Brain microvascular endothelial cell (primary cell): ENCODE results near the gene MYMK.

Experiments
- DNase-seq: peaks from one replicate; pipeline ENCODE4 v3.0.0-alpha.2; 2020
- H3K27ac ChIP-seq: fragments of 250-450 bp; sonication (Bioruptor Pico); 2 replicates; pipeline ENCODE4 v1.5.1; 2020; ENCODE audit warnings: mild to moderate bottlenecking, moderate library complexity
- H3K27me3 ChIP-seq: fragments of 250-450 bp; sonication (Bioruptor Pico); replicated peaks from 2 replicates; pipeline ENCODE4 v1.5.1; 2020; ENCODE audit warnings: mild to moderate bottlenecking
- H3K36me3 ChIP-seq: fragments of 250-450 bp; sonication (Bioruptor Pico); replicated peaks from 2 replicates; pipeline ENCODE4 v1.5.1; 2020; ENCODE audit warnings: mild to moderate bottlenecking
- H3K4me3 ChIP-seq: 2 replicates; pipeline ENCODE4 v1.5.1; 2011; ENCODE audit warnings: low read depth, mild to moderate bottlenecking, control low read depth, low read length, moderate library complexity
- in situ Hi-C: cut with HindIII; loops from 2 replicates; pipeline ENCODE4 v1.10.0; 2017; ENCODE audit warnings: low sequenced_read_pairs, low pct_ligation_motif_present
- TF ChIP-seq, protein P1 (sequence below): IDR thresholded peaks from 2 replicates; pipeline ENCODE4 v1.5.1; 2011; ENCODE audit warnings: low read depth, mild to moderate bottlenecking, moderate library complexity, low read length, control low read depth, inconsistent platforms; ENCODE audit errors: missing control alignments

Gene MYMK

DNA sequence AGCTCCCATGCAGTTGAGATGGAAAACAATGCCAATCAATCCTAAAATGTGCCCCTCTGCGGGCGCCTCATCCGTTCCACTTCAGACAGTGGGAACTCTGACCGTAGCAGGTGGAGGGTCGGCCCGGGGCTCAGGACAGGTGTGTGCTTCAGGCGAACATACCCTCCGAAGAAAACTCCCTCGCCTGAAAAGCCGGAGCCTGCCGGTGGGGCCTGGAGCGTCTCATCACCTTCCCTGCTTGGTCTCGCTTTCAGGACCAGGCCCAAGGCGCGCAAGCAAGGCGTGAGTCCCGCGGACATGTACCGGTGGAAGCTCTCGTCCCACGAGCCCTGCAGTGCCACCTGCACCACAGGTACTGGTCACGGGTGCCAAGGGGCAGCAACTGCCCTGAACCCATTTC is 36.2 kb upstream of the MYMK start:
- no peaks in the 10 kb centered on the region for H3K36me3 ChIP-seq
- H3K27me3 ChIP-seq = peaks cover 4% of the 10 kb centered on the region
- H3K4me3 ChIP-seq = no peak overlapping the region
- TF ChIP-seq, protein P1, sequence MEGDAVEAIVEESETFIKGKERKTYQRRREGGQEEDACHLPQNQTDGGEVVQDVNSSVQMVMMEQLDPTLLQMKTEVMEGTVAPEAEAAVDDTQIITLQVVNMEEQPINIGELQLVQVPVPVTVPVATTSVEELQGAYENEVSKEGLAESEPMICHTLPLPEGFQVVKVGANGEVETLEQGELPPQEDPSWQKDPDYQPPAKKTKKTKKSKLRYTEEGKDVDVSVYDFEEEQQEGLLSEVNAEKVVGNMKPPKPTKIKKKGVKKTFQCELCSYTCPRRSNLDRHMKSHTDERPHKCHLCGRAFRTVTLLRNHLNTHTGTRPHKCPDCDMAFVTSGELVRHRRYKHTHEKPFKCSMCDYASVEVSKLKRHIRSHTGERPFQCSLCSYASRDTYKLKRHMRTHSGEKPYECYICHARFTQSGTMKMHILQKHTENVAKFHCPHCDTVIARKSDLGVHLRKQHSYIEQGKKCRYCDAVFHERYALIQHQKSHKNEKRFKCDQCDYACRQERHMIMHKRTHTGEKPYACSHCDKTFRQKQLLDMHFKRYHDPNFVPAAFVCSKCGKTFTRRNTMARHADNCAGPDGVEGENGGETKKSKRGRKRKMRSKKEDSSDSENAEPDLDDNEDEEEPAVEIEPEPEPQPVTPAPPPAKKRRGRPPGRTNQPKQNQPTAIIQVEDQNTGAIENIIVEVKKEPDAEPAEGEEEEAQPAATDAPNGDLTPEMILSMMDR = no peak
- no peak for DNase-seq
- in situ Hi-C loops = no loop called here
- H3K27ac ChIP-seq = no peak overlapping the region

DNA sequence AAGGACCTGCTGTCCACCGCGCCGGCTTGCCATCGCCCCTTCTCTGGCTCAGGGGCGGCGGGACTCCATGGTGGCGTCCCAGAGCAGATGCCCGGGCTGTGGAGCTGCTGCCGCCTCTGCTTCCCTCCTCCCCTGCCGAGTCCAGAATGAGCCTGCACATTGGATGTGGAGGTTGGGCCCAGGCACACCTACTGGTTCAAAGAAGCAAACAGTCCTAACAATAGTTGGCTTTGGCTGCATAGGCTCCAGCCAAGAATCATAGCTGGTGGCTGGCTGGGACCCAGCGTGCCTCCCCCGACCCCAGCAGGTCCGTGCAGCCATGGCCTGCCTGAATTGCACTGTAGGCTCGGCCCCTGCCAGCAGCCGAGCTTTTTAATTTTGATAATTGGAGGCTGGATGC is 35.6 kb upstream of the MYMK start:
- in situ Hi-C loops = no loop called here
- TF ChIP-seq, protein P1 = no peak

DNA sequence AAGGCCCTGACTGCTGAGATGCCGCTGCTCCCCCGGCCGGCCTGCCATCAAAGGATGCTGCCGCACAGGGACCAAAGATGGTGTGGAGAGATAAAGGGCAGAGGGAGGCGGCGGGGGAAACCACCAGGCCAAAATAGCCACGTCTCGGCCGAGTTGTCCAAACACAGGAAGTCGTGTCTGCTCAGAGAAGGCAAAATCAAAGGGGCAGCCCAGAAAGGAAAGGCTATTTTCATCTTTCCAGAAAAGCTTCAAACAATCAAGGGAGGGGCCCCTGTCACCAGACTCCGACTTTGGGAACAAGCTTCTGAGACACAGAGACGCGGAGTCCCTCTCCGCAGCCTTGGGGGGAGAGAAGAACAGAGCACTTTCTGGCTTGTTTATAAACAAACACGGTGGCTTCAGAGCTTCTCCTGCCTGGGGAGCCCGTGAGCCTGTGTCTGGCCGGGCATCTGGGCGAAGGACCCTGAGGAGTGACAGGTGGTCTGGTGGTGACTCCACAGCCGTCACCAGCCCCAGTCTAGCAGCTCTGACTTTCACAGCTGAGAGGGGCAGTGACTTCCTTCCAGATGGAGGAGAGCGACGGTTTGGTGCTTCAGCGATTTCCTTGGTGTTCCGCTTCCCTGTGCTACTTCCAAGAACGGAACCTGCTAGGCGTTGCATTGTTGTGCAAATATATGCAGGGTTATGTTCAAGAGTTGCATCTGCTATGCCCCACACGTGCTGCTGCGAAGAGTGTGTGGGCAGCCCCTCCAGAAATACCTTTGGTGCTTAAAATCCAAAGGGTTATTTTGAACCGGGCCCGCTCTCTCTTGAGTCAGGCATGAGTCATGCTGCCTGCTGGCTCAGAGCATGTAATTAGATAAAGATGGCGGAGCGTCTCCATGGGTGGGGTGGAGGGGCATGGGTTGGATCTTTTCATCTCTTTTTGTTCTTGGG is 33.7 kb upstream of the MYMK start:
- no peaks in the 10 kb centered on the region for H3K36me3 ChIP-seq
- TF ChIP-seq, protein P1 = no peak
- no peak overlapping the region for H3K4me3 ChIP-seq
- in situ Hi-C loops = no loop called here
- peak; percentile 79 for DNase-seq
- H3K27me3 ChIP-seq = peaks cover 2% of the 10 kb centered on the region
- no peak overlapping the region for H3K27ac ChIP-seq

More for the DNA sequence above, 35.6 kb upstream of the MYMK start:
- no peak overlapping the region for H3K4me3 ChIP-seq
- peaks cover 4% of the 10 kb centered on the region for H3K27me3 ChIP-seq
- no peak for DNase-seq
- no peaks in the 10 kb centered on the region for H3K36me3 ChIP-seq
- no peak overlapping the region for H3K27ac ChIP-seq

DNA sequence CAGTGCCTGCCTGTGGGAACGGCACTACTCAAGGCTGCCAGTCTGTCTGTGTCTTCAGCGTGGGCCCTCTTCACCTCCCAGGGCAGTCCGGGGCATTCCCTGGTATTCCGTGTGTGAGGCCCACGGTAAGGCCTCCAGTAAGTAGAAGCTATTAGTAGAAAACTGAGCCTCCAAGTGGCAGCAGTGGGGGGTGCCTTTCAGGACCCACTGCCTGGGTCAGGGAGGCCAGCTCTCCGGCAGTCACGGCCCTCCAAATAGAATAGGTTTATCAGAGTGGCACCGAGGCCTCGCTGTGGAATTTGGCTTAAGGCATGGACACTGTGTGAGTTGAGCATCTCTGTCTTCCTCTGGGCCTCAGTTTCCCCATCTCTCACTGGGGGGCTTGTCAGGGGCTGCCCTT is 32.8 kb upstream of the MYMK start:
- in situ Hi-C loops = no loop called here
- Histone ChIP-seq H3K27ac (no peak overlapping the region), H3K4me3 (no peak overlapping the region), H3K36me3 (no peaks in the 10 kb centered on the region), H3K27me3 (no peaks in the 10 kb centered on the region)
- no peak for DNase-seq
- TF ChIP-seq, protein P1 = no peak

DNA sequence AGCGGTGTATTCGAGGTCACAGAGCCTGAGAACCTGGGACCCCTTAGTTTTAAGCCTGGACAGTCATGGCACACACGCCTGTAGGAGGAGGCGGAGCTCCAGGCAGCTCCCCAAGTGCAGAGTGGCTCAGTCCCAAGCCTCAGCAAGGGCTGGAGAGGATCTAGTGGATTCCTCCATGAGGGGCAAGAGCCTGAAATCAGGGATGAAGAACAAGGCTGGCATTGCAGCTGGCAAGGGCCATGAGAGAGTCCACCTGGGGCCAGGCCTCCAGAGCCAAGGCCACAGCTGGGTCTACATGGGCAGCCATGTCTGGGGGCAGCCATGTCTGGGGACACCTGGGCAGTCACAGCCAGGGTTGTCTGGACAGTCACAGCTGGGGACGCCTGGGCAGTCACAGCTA is 31.6 kb upstream of the MYMK start:
- Histone ChIP-seq H3K27me3 (no peaks in the 10 kb centered on the region), H3K27ac (no peak overlapping the region), H3K36me3 (no peaks in the 10 kb centered on the region), H3K4me3 (no peak overlapping the region)
- TF ChIP-seq, protein P1 = no peak
- DNase-seq = no peak
- in situ Hi-C loops = no loop called here
